GM12872 (cell line): Measurements from ENCODE around the gene NFATC2.

Experiments used
- TF ChIP-seq, protein P1 (sequence below): IDR thresholded peaks from 3 replicates; pipeline ENCODE4 v1.5.1; 2011; ENCODE audit warnings: low read depth, mild to moderate bottlenecking, low read length, moderate library complexity; ENCODE audit not compliant: insufficient read depth

The NFATC2 gene

DNA sequence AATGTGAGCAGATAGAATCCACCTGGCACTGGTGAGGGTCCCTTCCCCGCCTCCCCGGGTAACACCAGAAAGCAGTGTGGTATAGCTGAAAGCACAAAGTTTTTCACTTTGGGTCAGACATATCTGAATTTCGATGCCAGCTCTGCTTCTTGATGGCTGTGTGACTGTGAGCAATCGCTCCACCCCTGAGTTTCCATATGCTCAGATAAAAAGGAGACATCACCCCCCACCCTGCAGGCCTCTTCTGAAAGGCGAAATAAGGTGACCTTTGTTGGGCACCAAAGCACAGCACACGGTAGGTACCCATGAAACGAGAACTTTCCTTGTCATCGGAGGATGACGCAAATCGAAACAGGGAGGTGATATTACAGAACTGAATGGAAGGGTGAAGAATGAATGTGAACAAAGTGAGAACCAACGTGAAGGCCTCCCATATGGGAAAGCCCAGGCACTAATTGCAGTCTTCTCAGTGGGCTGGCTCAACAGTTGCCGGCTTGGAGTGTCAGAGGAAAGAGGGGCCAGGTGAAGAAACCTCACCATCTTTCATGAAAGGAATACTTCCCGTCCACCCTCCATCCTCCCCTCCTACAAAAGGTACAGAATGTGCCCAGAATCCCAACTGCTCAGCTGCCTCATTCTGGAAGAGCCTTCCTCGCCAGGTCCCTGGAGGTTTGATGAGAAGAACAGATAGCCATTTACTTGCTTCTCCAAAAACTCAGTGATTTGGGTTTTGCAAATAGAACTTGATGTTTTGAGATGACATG lies 61.8 kb downstream of the NFATC2 start:
- TF ChIP-seq, protein P1, sequence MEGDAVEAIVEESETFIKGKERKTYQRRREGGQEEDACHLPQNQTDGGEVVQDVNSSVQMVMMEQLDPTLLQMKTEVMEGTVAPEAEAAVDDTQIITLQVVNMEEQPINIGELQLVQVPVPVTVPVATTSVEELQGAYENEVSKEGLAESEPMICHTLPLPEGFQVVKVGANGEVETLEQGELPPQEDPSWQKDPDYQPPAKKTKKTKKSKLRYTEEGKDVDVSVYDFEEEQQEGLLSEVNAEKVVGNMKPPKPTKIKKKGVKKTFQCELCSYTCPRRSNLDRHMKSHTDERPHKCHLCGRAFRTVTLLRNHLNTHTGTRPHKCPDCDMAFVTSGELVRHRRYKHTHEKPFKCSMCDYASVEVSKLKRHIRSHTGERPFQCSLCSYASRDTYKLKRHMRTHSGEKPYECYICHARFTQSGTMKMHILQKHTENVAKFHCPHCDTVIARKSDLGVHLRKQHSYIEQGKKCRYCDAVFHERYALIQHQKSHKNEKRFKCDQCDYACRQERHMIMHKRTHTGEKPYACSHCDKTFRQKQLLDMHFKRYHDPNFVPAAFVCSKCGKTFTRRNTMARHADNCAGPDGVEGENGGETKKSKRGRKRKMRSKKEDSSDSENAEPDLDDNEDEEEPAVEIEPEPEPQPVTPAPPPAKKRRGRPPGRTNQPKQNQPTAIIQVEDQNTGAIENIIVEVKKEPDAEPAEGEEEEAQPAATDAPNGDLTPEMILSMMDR: no peak

DNA sequence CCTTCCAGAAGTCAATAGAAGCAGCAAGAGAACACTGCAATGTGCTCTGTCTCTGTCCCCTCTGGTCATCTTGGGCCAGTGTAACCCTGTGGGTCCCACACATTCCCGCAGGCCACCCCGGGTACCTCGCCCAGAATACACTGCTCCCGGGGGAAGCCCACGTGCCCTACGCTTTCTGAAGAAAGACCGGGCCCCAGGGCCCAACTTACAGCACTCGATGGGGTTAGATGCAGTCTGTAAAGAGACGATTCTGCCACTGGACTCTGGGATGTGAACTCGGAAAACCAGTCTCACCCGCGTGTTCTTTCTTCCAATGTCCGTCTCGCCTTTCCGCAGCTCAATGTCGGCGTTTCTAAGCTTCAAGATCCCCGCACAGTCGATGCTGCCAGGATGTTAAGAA lies 68.7 kb downstream of the NFATC2 start:
- TF ChIP-seq, protein P1: no peak

DNA sequence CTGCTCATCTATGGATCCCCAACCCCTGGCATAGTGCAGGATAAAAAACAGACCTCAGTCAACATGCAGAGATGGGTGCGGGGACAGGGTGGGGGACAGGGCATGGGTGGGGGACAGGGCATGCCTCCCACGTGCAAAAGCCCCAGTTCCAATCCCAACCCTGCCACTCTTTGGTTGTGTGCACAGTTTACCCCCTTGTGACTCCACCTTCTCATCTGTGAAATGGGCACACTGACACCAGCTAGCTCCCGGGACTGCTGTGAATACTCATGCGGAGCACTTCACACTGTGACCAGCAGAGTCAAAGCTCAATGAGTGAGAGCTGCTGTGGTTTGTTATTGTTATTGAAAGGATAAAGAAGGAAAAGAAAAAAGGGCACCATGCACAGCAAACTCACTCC lies 69.3 kb downstream of the NFATC2 start:
- TF ChIP-seq, protein P1: no peak

DNA sequence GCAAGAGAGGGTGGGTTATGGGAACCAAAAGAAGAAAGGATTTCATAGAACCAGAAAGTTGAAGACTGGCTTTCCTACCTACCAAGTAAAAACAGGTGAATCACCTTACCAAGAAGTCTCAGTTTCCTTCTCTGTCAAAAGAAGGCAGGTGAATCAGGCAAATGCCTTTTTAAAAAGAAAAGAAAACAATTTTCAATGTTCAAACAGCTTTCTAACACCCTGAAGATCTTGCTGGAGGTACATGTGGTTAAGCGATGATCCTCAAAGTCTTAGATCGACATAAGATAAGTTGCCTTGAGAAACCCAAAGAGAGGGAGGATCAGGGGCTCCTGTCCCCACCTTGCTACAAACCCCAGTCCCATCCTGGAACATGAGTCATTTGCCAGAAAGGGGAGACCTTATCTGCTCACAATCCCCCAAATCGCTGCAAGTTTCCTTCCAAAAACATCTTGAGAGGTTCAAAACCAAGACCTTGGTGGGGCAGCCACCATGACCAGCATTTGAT lies 71.6 kb downstream of the NFATC2 start:
- TF ChIP-seq, protein P1: no peak

DNA sequence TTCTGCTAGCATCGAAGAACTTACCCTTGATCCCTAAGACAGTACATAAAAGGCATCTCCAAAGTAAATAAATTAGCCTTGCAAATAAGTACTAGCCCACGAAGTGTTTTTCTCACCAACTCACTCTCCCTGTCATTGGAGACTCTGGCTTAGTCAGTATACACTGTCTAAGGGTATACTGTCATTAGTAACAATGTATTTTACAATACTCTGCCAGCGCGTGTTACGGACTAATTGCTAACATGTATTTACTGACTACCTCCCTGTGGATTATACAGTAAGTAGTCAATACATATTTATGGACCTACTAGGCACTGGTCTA lies 72.1 kb downstream of the NFATC2 start:
- TF ChIP-seq, protein P1: no peak

DNA sequence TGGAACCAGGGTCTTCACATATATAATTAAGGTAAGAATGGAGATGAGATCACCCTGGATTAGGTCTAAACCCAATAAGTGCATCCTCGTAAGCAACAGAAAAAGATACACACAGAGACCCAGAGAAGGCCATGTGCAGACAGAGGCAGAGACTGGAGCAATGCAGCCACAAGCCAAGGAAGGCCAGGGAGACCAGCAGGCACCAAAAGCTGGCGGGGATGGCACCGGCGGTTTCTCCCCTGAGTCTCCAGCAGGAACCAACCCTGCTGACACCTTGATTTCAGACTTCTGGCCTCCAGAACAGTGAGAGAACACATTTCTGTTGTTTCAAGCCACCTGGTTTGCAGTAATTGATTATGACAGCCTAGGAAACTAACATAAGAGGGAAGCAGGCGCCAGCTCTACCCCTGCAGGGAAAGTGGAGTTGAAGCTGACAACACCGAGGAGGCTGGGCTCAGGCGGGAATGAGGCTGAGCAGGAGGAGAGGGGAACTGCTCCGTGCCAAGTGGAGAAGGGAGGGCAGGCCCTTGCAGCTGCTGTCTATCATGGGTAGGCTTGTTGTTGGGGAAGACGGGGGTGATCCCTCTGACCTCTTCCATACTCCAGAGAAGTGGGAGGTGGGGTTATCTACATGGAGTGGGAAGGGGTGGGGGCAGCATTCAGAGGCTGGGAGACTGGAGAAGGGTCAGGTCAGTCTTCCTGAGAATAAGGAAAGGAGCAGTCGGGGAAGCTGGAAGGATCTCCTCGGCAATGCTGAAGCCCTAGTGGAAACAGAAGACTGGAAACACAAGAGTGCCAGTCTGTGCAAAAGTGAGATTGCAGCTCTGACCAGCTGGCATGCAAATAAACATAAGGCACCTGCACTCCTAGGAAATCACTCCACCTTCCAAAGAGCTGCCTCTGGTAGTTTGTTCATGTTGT lies 72.7 kb downstream of the NFATC2 start:
- TF ChIP-seq, protein P1: no peak

DNA sequence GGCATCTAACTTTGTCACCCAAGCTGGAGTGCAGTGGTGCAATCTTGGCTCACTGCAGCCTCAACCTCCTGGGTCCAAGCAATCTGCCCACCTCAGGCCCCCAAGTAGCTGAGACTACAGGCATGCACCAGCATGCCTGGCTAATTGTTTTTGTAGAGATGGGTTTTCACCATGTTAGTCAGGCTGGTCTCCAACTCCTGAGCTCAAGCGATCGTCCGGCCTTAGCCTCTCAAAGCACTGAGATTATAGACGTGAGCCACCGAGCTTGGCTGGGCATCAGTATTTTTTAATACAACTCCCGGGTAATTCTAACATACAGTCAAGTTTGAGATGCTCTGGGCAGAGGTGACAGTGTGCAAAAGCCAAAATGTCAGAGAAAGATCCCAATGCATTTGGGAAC lies 73.5 kb downstream of the NFATC2 start:
- TF ChIP-seq, protein P1: no peak
